GM18517 (cell line): ENCODE measurements around the gene USP32.
A peak's percentile ranks its signal among the peaks of the same experiment; 100 is the strongest.
"Not testable (repeated sequence)": the region's sequence is repeated elsewhere in the genome, so short reads cannot be mapped to it uniquely, and the experiment has no call there.

ENCODE experiments used
- ATAC-seq: cut with Tn5 transposase; IDR thresholded peaks from one replicate; pipeline ENCODE4 v1.9.1; 2021; ENCODE audit warnings: mild to moderate bottlenecking, moderate library complexity; ENCODE audit not compliant: unreplicated experiment

Gene USP32

DNA sequence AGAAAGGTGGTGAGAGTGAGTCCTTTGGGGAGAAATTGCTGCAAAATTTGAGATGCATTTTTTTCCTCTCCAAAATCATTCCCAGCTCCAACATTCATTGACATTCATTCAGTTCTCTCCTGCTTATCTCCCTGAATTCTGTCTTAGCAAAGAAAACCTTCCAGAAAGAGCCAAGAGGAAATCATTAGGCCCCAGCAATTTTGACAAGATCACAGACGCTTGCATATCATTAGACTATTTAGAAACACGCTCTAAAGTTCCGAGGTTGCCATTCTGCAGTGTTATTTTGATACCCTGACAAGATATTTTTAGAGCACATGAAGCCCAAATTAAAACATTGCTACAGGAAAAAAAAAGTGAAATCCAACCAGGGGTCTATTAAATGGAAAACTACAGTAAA is 20.8 kb upstream of the USP32 start:
- ATAC-seq = no peak

GRCh38 chr17:60410001-60410400 is 18.1 kb upstream of the USP32 start:
- ATAC-seq = no peak

- ATAC-seq = no peak
Observed at GRCh38 chr17:60406887-60407286, 15.0 kb upstream of the USP32 start.

DNA sequence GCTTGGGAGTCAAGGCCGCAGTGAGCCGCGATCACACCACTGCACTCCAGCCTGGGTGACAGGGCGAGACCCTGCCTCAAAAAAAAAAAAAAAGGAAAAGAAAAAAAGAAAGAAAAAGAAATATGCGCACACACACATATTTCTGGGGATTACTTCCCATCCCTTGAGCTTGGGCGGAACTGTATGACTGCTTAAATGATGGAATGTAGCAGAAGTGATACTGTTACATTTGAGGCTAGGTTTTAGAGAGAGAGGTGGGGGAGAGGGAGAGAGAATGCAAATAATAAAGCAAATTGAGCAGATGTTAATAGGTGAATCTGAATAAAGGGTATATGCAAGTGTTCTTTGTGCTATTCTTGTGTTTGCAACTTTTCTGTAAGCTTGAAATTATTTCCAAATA is 12.0 kb upstream of the USP32 start:
- ATAC-seq = no peak

DNA sequence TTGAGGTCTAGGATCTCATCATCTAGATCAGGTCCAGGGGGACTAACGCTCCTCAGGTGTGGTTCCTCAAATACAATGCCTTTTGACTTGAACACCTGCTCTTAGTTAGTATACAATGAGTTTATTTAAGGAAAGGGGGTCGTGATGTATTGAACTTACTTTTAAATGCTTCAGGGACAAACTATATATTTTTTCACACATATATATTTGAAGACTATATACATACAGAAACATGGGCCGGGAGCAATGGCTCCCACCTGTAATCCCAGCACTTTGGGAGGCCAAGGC is 11.5 kb upstream of the USP32 start:
- no peak for ATAC-seq

- ATAC-seq = no peak
Observed at GRCh38 chr17:60401819-60402218, 9.9 kb upstream of the USP32 start.

GRCh38 chr17:60398227-60398959 is 6.5 kb upstream of the USP32 start:
- ATAC-seq = peak; percentile 59

DNA sequence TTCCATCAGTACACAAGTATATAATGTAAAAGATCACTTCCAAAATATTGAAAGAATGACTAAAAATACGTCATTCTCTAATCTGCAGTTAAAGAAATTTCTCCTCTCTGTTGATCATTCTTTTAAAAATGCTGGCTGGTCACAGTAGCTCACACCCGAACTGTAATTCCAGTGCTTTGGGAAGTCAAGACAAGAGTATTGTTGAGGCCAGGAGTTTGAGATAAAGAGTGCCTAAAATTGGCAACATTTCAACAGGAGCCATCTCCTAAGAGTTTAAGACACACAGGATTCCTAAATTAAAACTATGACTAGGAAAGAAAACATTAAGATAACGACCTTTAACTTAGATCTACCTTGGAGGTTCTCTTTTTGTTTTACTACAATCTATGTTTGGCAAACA is 4.5 kb upstream of the USP32 start:
- no peak for ATAC-seq

- no peak for ATAC-seq
Observed at GRCh38 chr17:60395508-60396065, 3.7 kb upstream of the USP32 start.

GRCh38 chr17:60393840-60394723 is 2.1 kb upstream of the USP32 start:
- ATAC-seq = no peak

DNA sequence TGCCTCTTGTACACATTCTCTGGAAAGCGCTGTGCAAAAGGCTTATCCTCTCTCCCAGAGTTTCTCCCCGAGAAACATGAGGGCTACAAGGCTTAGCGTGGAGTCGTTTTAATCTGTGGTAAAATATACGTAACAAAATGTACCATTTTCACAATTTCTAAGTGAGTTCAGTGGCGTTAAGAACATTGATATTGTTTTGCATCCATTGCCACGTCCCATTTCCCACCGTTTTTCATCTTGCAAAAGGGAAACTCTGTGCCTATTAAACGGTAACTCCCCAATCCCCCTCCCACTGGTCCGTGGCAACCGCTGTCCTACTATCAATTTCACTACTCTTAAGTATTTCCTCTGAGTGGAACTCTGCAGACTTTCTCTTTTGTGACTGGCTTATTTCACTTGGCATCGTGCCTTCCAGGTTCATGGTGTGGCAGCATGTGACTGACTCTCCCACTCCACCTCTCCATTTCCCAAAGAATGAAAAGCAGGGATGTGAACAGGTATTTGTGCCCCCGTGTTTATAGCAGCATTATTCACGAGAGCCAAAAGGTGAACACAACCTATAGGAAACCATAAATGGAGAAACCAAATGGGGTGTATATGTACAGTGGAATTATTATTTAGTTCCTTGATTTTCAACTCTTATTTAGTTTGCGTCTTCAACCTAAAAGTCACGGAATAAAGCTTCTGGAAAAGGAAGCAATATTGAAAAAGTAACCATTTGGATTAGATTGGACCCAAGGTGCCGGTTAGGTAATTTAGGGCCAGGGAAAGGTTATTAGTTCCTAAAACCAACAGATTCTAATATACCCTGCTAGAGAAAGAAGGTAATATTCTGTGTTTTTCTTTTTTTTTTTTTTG is 1.1 kb upstream of the USP32 start:
- peak; percentile 3 for ATAC-seq

DNA sequence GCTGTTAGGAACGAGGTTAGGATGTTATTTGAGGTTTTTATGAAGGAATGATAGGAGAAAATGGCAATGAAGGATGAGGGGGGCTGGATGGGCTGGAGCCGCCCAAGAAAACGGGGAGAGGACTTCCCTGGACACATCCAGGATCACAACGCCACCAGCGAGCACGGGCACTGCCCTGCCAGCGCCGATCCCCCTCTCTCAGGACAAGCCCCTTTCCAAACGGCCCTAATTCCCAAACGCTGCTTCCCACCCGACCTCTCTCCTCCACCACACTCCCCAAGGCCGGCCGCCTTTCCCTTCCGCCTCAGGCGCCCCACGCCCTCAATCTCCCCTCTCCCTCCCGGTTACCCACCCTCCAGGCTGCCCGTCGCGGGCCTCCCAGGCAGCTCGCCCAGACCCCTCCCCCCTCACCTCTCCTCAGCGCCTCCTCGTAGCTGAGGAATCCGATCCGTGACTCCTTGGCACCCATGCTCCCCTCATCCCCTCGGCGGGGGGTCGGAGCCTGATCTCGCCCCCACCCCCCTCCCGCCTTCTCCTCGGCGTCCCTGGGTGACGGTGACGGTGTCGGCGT is 377 bp downstream of the USP32 start:
- no peak for ATAC-seq

DNA sequence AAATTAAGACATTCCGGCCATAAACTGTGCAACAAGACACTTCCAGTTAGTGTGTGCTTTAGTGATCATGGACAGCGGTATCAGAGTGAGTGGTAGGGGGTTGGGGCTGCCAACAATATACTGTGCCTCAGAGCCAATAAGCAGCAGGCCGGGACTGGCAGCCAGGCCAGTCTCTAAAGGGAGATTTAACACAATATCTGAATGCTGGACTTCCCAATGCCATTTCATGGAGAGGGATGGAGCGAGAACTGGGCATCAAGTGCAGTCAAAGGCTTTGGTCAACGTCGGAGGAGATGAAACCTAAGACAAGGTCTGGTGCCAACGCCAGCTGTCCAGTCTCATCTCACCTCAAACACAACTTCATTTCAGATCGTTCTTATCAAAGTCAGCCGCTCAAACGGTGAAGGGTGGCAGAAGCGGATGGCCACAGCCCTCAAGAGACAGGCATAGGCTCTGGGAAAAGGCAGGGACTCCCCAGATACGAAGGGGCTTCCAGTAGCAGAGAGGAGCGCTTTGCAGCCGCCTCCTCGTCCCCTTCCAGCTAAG is 935 bp downstream of the USP32 start:
- ATAC-seq = no peak

DNA sequence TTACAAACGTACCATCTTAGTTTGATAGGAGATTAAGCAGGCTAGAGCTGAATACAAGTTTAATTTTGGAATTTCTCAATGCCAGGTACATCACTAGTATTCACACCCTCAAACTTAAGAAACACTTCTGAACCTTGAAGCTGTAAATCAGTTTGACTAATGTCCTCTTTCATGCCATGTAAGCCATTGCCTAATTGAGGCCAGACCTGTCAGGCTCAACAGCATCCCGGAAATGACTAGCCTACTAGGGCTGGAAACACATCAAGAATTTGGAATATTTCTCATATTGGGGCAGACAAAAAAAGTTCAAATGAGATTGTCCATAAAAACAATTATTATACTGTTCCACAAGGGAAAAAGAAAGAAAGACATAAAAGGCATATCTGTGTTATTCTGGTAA is 1.7 kb downstream of the USP32 start:
- no peak for ATAC-seq

DNA sequence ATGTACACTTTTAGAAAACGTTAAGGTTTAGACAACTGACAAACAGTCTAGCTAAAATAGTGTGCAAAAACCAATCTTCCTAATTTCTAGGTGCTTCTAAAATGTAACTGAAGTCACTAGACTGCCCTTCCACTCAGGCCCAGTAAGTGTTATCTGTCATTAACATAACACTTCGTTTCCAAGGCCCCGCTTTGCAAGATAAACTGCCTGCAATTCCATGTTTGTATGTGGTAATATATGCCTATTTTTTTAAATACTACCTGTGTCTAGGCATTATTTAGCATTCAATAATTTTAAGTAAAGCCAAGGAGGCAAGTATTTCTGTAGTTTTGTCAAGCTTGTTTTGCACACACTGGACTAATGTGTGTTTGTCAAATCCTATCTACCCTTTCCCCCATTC is 3.2 kb downstream of the USP32 start:
- ATAC-seq = no peak

DNA sequence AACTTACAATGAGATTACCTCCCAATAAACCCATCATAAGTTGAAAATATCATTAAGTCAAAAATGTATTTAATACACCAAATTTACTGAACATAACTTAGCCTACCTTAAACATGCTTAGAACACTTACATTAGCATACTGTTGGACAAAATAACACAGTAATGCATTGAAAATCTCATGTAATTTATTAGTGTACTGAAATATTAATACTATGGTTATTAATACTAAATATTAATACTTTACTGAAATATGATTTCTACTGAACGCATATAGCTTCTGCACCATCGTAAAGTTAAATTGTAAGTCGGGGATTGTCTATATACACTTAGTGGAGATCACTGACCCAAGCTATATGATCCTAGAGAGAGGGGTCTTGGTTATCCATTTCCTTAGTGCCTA is 4.3 kb downstream of the USP32 start:
- ATAC-seq = no peak

- no peak for ATAC-seq
Observed at GRCh38 chr17:60386147-60387058, 5.5 kb downstream of the USP32 start.

DNA sequence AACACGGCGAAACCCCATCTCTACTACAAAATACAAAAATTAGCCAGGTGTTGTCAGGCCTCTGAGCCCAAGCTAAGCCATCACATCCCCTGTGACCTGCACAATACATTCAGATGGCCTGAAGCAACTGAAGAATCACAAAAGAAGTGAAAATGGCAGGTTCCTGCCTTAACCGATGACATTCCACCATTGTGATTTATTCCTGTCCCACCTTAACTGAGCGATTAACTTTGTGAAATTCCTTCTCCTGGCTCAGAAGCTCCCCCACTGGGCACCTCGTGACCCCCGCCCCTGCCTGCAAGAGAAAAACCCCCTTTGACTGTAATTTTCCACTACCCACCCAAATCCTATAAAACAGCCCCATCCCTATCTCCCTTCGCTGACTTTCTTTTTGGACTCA is 7.0 kb downstream of the USP32 start:
- ATAC-seq = not testable (repeated sequence)

DNA sequence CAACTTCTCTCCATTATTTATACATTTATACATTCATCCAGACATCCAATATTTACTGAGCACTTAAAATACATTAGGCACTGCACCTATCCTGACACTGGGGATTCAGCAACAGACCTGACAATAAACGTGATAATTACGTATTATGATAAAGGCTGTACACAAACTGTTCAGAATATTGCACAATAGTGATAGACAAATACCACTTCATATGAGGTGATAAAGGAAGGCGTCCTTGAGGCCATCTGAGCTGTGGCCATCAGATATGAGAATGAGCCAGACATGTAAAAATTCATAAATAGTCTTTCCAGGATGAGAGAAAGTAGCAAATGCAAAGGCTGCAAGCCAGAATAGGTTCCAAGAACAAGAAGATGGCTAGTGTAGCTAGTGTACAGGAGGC is 8.6 kb downstream of the USP32 start:
- ATAC-seq = no peak

DNA sequence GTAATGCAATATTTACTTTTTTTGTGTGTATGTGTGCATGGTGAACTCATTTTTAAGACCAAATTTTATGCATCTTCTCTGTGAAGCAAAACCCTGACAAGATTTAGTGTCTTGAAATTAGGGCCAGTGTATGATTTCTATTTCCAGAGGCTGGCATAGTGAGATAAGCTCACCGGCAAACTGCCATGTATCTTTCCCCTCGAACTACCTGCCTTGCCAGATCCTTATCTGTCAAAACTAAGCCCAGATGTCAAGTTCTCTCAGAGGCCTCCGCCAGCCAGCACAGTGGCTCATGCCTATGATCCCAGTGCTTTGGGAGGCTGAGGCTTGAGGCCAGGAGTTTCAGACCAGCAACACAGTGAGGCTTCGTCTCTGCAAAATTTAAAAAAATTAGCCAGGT is 10.0 kb downstream of the USP32 start:
- ATAC-seq = no peak
